Activated CD4-positive, alpha-beta T cell treated with anti-CD3 and anti-CD28 coated beads, Interleukin-2, amount 50 U/mL, for 48 hours (primary cell): ENCODE results near the gene TDRD12.
A peak's percentile ranks its signal among the peaks of the same experiment; 100 is the strongest.
"Not testable (repeated sequence)": the region's sequence is repeated elsewhere in the genome, so short reads cannot be mapped to it uniquely, and the experiment has no call there.

ENCODE experiments used
- DNase-seq, 2 experiments: peaks; one replicate each; pipeline ENCODE4 v3.0.0-alpha.2; 2020

Gene TDRD12

GRCh38 chr19:32832094-32832493 lies 112.5 kb downstream of the TDRD12 start:
- DNase-seq: not testable (repeated sequence)

DNA sequence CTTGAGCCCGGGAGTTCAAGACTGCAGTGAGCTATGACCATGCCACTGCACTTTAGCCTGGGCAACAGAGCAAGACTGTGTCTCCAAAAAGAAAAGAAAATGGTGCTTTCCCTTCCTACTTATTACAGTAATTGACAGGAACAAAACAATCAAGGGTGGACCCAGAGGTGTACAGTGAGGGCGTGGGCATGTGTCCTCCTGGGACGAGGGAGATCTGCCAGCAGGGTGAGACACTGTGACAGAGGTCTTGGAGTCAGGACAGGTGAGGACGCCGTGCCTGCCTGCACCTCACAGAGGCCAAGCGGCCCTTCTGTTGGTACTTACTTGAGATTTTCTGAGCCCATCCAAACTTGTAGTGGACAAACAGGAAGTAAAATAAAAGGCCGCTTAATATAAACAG lies 113.3 kb downstream of the TDRD12 start:
- not testable (repeated sequence) for DNase-seq

DNA sequence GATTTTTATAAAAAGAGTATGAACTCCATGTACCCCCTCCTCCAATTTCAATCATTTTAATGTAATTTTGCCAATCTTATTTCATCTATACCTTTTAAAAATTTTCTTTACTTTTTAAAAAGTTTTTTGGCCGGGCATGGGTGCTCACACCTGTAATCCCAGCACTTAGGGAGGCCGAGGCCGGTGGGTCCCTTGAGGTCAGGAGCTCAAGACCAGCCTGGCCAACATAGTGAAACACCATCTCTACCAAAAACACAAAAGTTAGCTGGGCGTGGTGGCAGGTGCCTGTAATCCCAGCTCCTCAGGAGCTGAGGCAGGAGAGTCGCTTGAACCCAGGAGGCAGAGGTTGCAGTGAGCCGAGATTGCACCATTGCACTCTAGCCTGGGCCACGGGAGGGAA lies 113.8 kb downstream of the TDRD12 start:
- DNase-seq: not testable (repeated sequence)

DNA sequence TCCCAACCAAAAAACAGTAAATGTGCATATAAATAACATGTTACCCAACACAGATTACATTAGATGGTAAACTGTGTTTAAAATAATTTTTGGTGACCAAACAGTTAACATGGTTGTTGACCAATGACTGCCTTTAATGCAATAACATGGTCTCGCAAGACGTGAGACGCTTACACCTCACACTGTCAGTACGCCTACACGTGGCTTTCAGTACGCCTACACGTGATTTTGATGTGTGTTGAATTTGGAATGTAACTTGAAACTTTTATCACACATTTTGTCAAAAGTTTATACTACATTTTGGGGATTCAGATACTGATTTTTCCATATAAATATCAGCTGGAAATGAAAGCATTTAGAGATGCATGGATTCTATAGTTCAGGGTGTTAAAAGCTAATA lies 118.0 kb downstream of the TDRD12 start:
- DNase-seq: peak in 1 of 2 experiments; percentile 6

GRCh38 chr19:32842061-32842460 lies 122.5 kb downstream of the TDRD12 start:
- no peak for DNase-seq

- no peak for DNase-seq
Measured at GRCh38 chr19:32843716-32844245, 124.2 kb downstream of the TDRD12 start.

GRCh38 chr19:32848035-32848434 lies 128.5 kb downstream of the TDRD12 start:
- not testable (repeated sequence) for DNase-seq

DNA sequence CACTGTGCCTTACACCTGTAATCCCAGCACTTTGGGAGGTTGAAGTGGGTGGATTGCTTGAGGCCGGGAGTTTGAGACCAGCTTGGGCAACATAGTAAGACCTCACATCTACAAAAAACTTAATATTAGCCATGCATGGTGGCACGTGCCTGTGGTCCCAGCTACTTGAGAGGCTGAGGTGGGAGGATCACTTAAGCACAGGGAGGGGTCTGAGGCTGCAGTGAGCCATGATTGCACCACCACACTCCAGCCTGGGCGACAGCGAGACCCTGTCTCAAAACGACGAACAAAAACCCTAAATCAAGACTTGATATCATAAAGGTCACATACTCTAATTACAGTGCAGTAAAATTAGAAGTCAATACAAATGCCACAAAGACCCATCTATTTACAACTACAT lies 132.6 kb downstream of the TDRD12 start:
- DNase-seq: no peak

GRCh38 chr19:32856818-32857217 lies 137.3 kb downstream of the TDRD12 start:
- DNase-seq: not testable (repeated sequence)

DNA sequence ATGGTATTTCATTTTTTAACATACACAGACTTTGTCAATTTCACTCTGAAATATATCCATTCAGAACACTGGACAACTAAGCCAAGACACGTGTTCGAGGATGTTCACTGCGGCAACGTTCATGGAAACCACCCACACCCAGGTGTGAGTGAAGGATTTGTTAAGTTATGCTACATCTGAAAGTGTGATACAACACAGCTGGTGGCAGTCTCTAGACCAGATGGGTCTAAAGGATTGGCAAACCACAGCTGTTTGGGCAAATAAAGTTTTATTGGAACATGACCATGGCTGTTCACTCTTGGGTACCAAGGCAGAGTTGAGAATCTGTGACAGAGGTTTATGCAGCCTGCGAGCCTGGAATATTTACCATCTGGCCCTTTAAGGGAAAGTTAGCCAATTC lies 138.0 kb downstream of the TDRD12 start:
- no peak for DNase-seq

- DNase-seq: no peak
Measured at GRCh38 chr19:32858155-32858554, 138.6 kb downstream of the TDRD12 start.

- no peak for DNase-seq
Measured at GRCh38 chr19:32858559-32858958, 139.0 kb downstream of the TDRD12 start.

DNA sequence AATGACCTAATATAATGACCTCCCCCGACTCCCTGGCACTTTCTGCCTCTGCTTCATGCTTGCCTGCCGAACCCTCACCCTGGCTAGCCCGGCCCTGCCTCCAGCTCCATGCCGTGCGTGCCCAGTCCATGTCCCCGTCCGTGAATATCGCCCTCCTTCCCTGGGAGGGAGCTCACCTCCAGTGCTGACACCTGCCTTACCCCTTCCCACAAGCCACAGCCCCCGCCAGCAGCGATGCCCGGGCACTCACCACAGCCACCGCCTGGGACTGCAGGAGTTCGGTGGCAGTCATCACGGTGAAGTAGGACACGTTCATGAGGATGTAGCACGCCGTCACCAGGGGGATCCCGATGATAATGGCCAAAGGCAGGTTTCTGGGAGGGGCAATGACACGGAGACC lies 140.0 kb downstream of the TDRD12 start:
- no peak for DNase-seq

- DNase-seq: no peak
Measured at GRCh38 chr19:32861596-32861995, 142.0 kb downstream of the TDRD12 start.

- no peak for DNase-seq
Measured at GRCh38 chr19:32862173-32862572, 142.6 kb downstream of the TDRD12 start.

DNA sequence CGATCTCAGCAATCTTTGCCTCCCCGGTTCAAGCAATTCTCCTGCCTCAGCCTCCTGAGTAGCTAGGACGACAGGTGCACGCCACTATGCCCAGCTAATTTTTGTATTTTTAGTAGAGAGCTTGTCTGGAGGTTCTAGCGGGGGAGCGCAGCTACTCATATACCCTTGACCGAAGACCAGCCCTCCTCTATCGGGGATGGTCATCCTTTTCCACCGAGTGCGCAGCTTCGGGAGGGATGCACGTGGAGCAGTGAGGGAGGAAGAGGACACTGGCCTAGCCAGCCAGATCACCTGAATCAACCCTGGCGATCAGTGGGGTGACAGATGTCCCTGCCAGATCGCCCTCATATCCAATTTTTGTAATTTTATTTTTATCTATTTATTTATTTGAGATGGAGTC lies 143.2 kb downstream of the TDRD12 start:
- DNase-seq: no peak

- DNase-seq: no peak
Measured at GRCh38 chr19:32863301-32863700, 143.7 kb downstream of the TDRD12 start.

- no peak for DNase-seq
Measured at GRCh38 chr19:32863841-32864240, 144.3 kb downstream of the TDRD12 start.

- DNase-seq: no peak
Measured at GRCh38 chr19:32864318-32865007, 144.9 kb downstream of the TDRD12 start.

- no peak for DNase-seq
Measured at GRCh38 chr19:32865326-32865725, 145.8 kb downstream of the TDRD12 start.

- DNase-seq: no peak
Measured at GRCh38 chr19:32866061-32866460, 146.5 kb downstream of the TDRD12 start.

DNA sequence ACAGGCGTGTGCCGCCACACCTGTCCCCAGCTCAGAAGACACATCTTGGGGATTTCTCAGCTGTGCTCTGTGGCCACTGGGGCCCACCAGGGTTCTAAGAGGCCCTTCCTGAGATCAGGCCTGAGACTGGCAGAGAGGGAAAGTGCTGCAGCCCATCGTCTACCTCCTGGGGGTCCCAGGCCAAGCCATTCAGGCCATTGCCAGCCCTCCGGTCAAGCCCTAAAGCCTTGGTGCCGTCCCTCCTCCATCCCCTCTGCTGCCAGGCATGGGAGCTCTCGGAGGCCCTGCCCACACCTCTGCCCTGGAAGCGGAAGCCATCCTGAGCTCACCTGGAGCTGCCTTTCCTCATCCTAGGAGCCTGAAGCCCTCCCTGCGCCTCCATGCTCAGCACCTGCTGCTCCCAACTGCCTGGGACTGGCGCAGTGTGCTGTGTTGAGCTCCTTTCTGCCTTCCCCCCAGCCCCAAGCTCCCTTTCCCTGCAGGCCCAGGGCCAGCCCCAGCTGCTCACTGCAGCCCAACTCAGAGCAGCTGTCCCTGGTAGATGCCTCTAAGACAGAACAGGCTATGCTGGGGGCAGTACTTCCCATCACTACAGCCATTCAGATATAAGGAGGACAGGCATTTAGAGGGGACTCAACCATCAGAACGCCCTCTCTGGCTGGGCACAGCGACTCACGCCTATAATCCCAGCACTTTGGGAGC lies 147.1 kb downstream of the TDRD12 start:
- DNase-seq: no peak

DNA sequence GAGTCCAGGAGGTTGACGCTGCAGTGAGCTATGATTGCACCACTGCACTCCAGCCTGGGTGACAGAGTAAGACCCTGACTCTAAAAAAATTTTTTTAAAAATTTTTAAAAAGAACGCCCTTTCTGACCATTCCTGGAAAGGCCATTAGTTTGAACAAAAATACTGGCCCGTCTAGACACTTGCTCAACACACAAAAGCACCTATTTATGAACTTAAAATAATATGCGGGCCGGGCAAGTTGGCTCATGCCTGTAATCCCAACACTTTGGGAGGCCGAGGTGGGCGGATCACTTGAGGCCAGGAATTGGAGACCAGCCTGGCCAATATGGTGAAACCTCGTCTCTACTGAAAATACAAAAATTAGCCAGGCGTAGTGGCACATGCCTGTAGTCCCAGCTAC lies 147.9 kb downstream of the TDRD12 start:
- DNase-seq: not testable (repeated sequence)

- no peak for DNase-seq
Measured at GRCh38 chr19:32868206-32868950, 148.8 kb downstream of the TDRD12 start.
